Stomach (tissue), 4 donors: ENCODE results near the gene ITGA5.

Source experiments
- EP300 ChIP-seq: sonication (generic); formaldehyde crosslinking; IDR thresholded peaks from one replicate; pipeline ENCODE4 v1.6.1; 2017; ENCODE audit warnings: antibody characterized with exemption
- POLR2A ChIP-seq, 4 donors: fragments of 450-650 bp; IDR thresholded peaks; one replicate each; pipeline ENCODE4 v1.6.1; 2016; ENCODE audit warnings: antibody characterized with exemption in 4 of 4, control low read depth in 2 of 4, mild to moderate bottlenecking in 1 of 4, moderate library complexity in 1 of 4
- TF ChIP-seq, protein P1 (sequence below), 7 experiments: fragments of 450-650 bp in 4 of 7; fragments of 200-600 bp in 3 of 7; sonication (generic) in 3 of 7; IDR thresholded peaks; one replicate each; pipeline ENCODE4 v1.5.1; 2016 to 2019; ENCODE audit warnings: antibody characterized with exemption in 7 of 7, control low read depth in 2 of 7, mild to moderate bottlenecking in 1 of 7

DNA sequence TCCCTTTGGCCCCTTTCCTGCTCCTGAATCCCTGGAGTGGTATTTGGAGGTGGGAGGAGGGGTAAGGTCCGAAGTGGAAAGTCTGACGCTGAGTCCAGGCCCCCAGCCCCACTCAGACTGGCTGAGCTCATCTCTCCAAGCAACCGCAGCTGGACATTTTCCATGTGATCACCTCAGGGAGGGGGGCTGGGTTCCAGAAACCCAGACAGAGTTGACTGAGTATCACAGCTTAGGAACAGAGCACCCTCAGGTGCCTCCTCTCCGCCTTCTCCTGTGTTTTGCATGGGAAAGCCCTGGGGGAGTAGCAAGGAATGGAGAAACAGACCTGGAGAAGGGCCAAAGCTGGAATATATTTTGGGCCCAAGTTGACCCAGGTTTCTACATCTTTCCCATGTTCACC lies 8.0 kb upstream of the ITGA5 start:
- TF ChIP-seq EP300 (no peak), POLR2A (IDR thresholded peaks at IDR 0.05) (no peak)
- TF ChIP-seq, protein P1, sequence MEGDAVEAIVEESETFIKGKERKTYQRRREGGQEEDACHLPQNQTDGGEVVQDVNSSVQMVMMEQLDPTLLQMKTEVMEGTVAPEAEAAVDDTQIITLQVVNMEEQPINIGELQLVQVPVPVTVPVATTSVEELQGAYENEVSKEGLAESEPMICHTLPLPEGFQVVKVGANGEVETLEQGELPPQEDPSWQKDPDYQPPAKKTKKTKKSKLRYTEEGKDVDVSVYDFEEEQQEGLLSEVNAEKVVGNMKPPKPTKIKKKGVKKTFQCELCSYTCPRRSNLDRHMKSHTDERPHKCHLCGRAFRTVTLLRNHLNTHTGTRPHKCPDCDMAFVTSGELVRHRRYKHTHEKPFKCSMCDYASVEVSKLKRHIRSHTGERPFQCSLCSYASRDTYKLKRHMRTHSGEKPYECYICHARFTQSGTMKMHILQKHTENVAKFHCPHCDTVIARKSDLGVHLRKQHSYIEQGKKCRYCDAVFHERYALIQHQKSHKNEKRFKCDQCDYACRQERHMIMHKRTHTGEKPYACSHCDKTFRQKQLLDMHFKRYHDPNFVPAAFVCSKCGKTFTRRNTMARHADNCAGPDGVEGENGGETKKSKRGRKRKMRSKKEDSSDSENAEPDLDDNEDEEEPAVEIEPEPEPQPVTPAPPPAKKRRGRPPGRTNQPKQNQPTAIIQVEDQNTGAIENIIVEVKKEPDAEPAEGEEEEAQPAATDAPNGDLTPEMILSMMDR (IDR thresholded peaks at IDR 0.05): no peak
